AG08396 (cell line): ENCODE data around the gene GABPA.
"Not testable (repeated sequence)": the region's sequence is repeated elsewhere in the genome, so short reads cannot be mapped to it uniquely, and the experiment has no call there.

Experiments used
- DNase-seq: peaks from one replicate; pipeline ENCODE4 v3.0.0; 2012; ENCODE audit warnings: low spot score, mixed read lengths

The GABPA gene

GRCh38 chr21:25742900-25743299 lies 8.1 kb downstream of the GABPA start:
- no peak for DNase-seq

DNA sequence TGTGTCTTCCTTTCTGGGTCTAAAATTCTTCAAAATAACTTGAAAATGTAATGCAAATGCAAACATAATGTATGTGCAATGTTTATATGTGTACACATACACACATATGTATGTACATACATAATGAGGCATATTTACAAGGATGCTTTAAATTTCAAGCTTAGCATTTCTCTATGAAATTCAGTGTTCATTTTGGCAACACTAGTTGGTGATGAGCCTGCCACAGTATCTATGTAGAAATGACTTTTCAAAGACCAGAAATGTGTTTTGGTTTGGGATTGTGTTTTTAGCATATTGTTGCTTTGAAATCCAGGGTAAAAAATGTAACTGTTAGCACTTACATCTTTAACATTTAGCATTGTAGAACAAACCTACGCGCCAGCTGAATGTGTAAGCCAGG lies 10.1 kb downstream of the GABPA start:
- no peak for DNase-seq

GRCh38 chr21:25750085-25750484 lies 15.3 kb downstream of the GABPA start:
- DNase-seq: no peak

GRCh38 chr21:25752416-25752815 lies 17.6 kb downstream of the GABPA start:
- no peak for DNase-seq

- DNase-seq: no peak
Observed at GRCh38 chr21:25756190-25756932, 21.6 kb downstream of the GABPA start.

GRCh38 chr21:25757531-25757930 lies 22.8 kb downstream of the GABPA start:
- DNase-seq: no peak

DNA sequence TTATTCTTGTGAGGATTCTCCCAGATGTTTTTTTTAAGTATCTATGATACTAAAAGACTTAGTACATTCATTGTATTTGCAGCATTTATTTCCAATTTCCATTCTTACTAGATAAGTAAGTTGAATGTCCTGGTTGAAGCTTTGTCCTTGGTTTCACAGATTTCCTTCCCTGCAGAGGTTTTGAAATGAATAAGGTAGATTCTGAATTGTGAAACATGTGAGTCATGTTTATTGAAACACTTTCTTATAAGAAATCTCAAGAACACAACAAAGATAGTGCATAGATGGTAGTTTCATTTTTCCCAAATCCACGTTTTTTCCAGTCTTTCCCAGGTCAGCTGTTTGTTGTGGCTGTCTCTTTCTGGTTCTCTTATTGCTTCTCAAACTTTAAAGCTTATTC lies 24.8 kb downstream of the GABPA start:
- no peak for DNase-seq

GRCh38 chr21:25760061-25760460 lies 25.3 kb downstream of the GABPA start:
- DNase-seq: no peak

- no peak for DNase-seq
Observed at GRCh38 chr21:25760677-25761076, 25.9 kb downstream of the GABPA start.

GRCh38 chr21:25764065-25764464 lies 29.3 kb downstream of the GABPA start:
- no peak for DNase-seq

DNA sequence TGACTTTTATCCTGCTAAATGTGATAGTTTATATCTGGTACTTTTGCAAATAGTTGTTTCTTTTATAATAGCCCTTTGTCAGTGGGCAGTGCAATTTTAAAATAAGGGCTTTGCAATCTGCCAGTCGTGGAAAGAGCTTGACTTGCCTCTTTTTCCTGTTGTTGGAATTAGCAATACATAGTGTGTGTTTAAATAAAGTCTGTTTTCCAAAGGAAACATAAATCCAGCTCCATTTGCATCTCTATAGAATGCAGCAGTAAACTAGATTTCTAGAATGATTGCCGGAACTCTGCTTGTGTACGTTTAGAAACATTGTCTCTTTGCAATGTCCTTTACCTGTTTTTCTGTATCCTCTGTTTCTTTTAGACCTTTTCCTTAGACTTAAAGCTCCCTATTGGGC lies 33.1 kb downstream of the GABPA start:
- DNase-seq: no peak

GRCh38 chr21:25772686-25773085 lies 37.9 kb downstream of the GABPA start:
- no peak for DNase-seq

DNA sequence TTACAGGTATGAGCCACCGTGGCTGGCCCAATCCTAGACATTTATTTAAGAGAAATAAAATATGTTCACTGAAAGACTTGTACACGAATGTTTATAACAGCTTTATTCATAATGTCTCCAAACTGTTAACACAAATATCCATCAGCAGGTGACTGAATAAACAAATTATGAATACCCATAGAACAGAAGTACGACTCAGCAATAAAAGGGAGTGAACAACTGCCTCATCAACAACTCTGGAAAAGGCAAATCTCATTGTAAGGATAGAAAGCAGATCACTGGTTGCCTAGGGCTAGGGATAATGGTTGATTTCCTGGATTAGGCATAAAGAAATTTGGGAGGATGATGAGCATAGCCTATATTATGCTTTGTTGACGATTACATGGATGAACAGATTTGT lies 41.7 kb downstream of the GABPA start:
- DNase-seq: no peak

GRCh38 chr21:25778126-25778875 lies 43.5 kb downstream of the GABPA start:
- not testable (repeated sequence) for DNase-seq

DNA sequence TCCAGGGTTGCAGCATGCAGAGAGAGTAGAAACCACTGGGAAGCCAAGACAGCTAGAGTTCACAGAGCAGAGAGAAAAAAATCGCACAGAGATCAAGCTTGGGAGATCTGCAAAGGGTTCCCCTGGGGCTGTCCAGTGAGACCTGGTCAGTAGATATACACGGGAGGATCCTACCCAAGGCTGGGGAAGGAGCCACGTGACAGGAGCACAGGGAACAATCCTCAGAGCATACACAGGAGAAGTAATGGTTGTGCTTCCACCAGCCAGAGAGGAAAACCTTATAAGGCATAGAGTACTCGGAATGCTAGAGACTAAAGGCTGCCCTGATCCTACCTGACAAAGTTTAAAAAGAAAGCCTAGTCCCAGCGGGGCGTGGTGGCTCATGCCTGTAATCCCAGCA lies 53.9 kb downstream of the GABPA start:
- no peak for DNase-seq

GRCh38 chr21:25790122-25790877 lies 55.5 kb downstream of the GABPA start:
- DNase-seq: peak; percentile 27

DNA sequence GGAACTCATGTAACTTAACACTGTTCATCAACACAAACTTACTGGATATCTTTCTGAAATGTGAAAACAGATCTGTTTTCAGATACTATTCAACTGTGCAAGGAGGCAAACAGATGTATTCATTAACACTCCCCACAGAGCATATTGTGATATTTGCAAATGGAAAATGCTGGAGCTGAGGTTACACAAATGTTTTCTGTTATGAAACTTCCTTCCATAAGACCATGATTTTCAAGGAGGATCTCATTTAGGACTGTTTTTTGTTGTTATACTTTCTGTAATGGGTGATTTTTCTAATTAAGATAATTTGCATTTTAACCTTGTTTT lies 56.1 kb downstream of the GABPA start:
- no peak for DNase-seq

DNA sequence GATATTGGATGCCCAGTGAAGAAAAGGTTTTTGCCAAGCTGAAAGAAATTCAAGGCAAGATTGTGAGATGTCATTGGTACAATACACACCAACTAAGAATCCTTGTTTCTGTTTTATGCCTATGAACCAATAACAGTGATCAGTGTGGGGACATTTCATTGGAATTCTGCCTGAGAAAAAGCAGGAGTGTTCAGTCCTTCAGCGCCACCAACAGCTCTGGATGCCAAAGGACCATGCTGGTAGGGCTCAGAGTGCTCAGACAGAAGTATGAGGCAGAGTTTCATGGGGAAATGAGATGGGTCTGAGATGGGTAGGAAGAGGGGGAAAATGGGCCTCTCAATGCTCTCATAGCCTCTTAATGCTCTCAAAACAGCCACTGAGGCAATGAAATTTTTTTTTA lies 56.5 kb downstream of the GABPA start:
- DNase-seq: no peak

DNA sequence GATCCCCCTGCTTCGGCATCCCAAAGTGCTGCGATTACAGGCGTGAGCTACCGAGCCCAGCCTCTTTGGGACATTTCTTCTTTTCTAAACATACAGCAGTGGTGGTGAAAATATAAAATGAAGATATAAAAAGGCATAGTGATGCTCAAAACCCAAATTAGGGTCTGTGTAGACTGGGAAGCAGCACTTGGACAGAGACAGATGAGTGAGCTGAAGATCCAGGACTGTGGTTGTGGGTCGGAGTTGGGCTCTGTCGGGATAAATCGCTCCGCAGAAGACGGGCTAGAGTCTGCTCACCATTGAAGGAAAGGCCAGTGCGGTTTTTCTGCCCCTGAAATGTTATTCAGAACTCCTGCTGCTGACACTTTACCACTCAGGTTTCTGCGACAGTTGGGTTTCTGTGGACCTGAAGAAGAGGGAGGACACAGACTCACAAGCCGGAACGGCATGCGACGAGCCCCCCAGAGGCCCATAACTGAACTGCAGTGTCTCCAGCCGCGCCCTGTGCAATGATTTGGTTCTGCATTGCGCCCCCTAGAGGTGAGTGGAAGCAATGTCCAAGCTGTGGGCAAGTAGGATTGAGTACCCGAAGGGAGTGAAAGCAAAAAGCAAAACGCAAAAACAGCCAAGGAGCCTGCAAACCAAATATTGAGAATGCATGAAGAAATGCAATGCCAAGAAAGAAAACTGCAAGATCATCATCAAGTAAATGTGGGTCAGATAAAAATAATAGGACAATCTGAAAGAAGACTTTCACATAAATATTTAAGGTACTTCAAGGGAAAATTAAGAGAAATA lies 66.6 kb downstream of the GABPA start:
- DNase-seq: peak; percentile 86

- DNase-seq: no peak
Observed at GRCh38 chr21:25806060-25806459, 71.3 kb downstream of the GABPA start.

DNA sequence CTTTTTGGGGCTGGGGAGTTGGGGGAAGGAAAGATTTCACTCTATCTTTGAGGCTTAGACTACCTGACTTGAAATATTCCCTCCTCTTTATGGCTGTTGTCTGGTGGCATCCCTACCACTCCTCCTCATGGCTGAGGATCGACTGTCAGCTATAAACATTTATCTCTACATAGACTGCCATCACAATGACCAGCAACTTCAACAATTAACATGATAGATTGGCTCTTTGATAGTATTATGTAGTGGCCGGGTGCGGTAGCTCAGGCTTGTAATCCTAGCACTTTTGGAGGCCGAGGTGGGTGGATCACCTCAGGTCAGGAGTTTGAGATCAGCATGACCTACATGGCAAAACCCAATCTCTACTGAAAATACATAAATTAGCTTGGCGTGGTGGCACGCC lies 72.4 kb downstream of the GABPA start:
- no peak for DNase-seq

DNA sequence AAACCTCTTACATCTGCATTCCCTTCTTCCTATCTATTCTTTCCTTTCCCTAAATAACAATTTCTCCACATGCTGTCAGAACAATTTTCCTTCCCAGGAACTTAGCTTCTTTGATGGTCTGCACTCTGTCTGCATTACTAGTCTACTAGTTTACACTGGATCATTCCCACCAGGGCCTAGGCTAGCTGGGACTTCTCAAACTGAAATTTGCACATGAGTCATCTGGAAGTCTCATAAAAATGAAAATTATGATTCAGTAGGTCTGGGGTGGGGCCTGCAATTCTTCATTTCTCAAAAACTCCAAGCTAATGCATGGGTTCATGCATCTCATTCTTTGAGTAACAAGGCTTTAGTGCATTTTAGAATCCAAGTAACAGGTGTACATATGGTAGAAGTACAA lies 74.2 kb downstream of the GABPA start:
- DNase-seq: peak; percentile 12
